HEK293 (cell line): ENCODE data around the gene IL9.
A peak's percentile ranks its signal among the peaks of the same experiment; 100 is the strongest.

Experiments
- CTCF ChIA-PET: fragments of 350-600 bp; formaldehyde crosslinking; extraction: SDS; loops from one replicate; lab custom pipeline; 2021; ENCODE audit warnings: antibody characterized with exemption; lab: Yijun Ruan, JAX
- POLR2A ChIA-PET: fragments of 300-600 bp; formaldehyde crosslinking; extraction: SDS; loops from one replicate; lab custom pipeline; 2020; ENCODE audit warnings: antibody characterized with exemption, inconsistent platforms; lab: Yijun Ruan, JAX
- H3K27ac ChIP-seq: fragments of 200-500 bp; sonication (Bioruptor generic); 2 replicates; pipeline ENCODE4 v1.5.1; 2014; ENCODE audit warnings: low read depth, low read length, control low read depth, inconsistent platforms; ENCODE audit errors: extremely low read depth
- H3K36me3 ChIP-seq, 2 experiments: fragments of 200-500 bp in 1 of 2; sonication (Bioruptor generic) in 1 of 2; 1 replicate in 1 of 2; 2 replicates in 1 of 2; pipeline ENCODE4 v1.5.1; 2014 to 2017; ENCODE audit warnings: inconsistent platforms in 2 of 2, low read length in 2 of 2; ENCODE audit not compliant: control insufficient read depth in 2 of 2, insufficient read depth in 1 of 2
- H3K4me1 ChIP-seq: fragments of 200-500 bp; sonication (Bioruptor generic); 2 replicates; pipeline ENCODE4 v1.5.1; 2014; ENCODE audit warnings: mild to moderate bottlenecking, low read length, inconsistent platforms; ENCODE audit not compliant: control insufficient read depth, insufficient read depth
- H3K4me3 ChIP-seq: 2 replicates; pipeline ENCODE4 v1.5.1; 2011; ENCODE audit warnings: low read depth, mild to moderate bottlenecking, control low read depth, low read length, moderate library complexity
- H3K9me3 ChIP-seq: fragments of 200-500 bp; sonication (Bioruptor generic); 2 replicates; pipeline ENCODE4 v1.5.1; 2014; ENCODE audit warnings: low read depth, low read length, inconsistent platforms; ENCODE audit not compliant: control insufficient read depth, insufficient read depth
- GFI1B ChIP-seq: fragments of 450-650 bp; formaldehyde crosslinking; IDR thresholded peaks from 2 replicates; pipeline ENCODE4 v1.5.1; 2016; ENCODE audit warnings: missing biosample characterization, missing genetic modification characterization
- KLF10 ChIP-seq: fragments of 450-650 bp; IDR thresholded peaks from 2 replicates; pipeline ENCODE4 v1.5.1; 2018; ENCODE audit warnings: missing biosample characterization, mild to moderate bottlenecking, missing genetic modification characterization
- PATZ1 ChIP-seq: fragments of 450-650 bp; formaldehyde crosslinking; IDR thresholded peaks from 2 replicates; pipeline ENCODE4 v1.5.1; 2016; ENCODE audit warnings: missing biosample characterization, missing genetic modification characterization
- PRDM2 ChIP-seq: fragments of 450-650 bp; formaldehyde crosslinking; IDR thresholded peaks from 2 replicates; pipeline ENCODE4 v1.5.1; 2016; ENCODE audit warnings: missing biosample characterization, missing genetic modification characterization, borderline replicate concordance
- YY2 ChIP-seq: fragments of 450-650 bp; formaldehyde crosslinking; IDR thresholded peaks from 2 replicates; pipeline ENCODE4 v1.5.1; 2016; ENCODE audit warnings: missing biosample characterization, missing genetic modification characterization
- ZBTB11 ChIP-seq: fragments of 450-650 bp; formaldehyde crosslinking; conservative IDR thresholded peaks from 2 replicates; pipeline ENCODE4 v1.5.1; 2016; ENCODE audit warnings: low read depth, missing biosample characterization, missing genetic modification characterization
- ZFHX2 ChIP-seq: fragments of 450-650 bp; formaldehyde crosslinking; conservative IDR thresholded peaks from 2 replicates; pipeline ENCODE4 v1.5.1; 2016; ENCODE audit warnings: missing biosample characterization, missing genetic modification characterization
- ZNF132 ChIP-seq: fragments of 450-650 bp; formaldehyde crosslinking; IDR thresholded peaks from 2 replicates; pipeline ENCODE4 v1.5.1; 2017; ENCODE audit warnings: missing biosample characterization, missing genetic modification characterization, borderline replicate concordance
- ZNF140 ChIP-seq: fragments of 450-650 bp; formaldehyde crosslinking; IDR thresholded peaks from 2 replicates; pipeline ENCODE4 v1.5.1; 2016; ENCODE audit warnings: missing biosample characterization, missing genetic modification characterization
- ZNF26 ChIP-seq: fragments of 450-650 bp; formaldehyde crosslinking; IDR thresholded peaks from 2 replicates; pipeline ENCODE4 v1.5.1; 2016; ENCODE audit warnings: missing biosample characterization, missing genetic modification characterization
- ZNF433 ChIP-seq: fragments of 450-650 bp; formaldehyde crosslinking; IDR thresholded peaks from 2 replicates; pipeline ENCODE4 v1.5.1; 2016; ENCODE audit warnings: missing biosample characterization, missing genetic modification characterization, low read depth
- ZNF449 ChIP-seq: fragments of 450-650 bp; formaldehyde crosslinking; IDR thresholded peaks from 2 replicates; pipeline ENCODE4 v1.5.1; 2017; ENCODE audit warnings: missing biosample characterization, mild to moderate bottlenecking, missing genetic modification characterization, moderate library complexity
- ZNF521 ChIP-seq: fragments of 450-650 bp; formaldehyde crosslinking; IDR thresholded peaks from 2 replicates; pipeline ENCODE4 v1.5.1; 2017; ENCODE audit warnings: missing biosample characterization, mild to moderate bottlenecking, missing genetic modification characterization
- ZNF529 ChIP-seq: fragments of 450-650 bp; formaldehyde crosslinking; IDR thresholded peaks from 2 replicates; pipeline ENCODE4 v1.5.1; 2017; ENCODE audit warnings: missing genetic modification characterization, missing biosample characterization; ENCODE audit not compliant: insufficient replicate concordance
- ZNF555 ChIP-seq: fragments of 450-650 bp; formaldehyde crosslinking; conservative IDR thresholded peaks from 2 replicates; pipeline ENCODE4 v1.5.1; 2017; ENCODE audit warnings: missing biosample characterization, mild to moderate bottlenecking, missing genetic modification characterization, inconsistent platforms
- ZNF596 ChIP-seq: fragments of 450-650 bp; IDR thresholded peaks from 2 replicates; pipeline ENCODE4 v1.5.0; 2018; ENCODE audit warnings: missing biosample characterization, mild to moderate bottlenecking, missing genetic modification characterization, moderate library complexity
- ZNF670 ChIP-seq: fragments of 450-650 bp; formaldehyde crosslinking; IDR thresholded peaks from 2 replicates; pipeline ENCODE4 v1.5.1; 2016; ENCODE audit warnings: missing biosample characterization, missing genetic modification characterization, low read depth

Gene IL9

GRCh38 chr5:135851915-135852845, 43.5 kb downstream of the IL9 start:
- H3K4me1 ChIP-seq, result no peaks in the 10 kb centered on the region
- no peak overlapping the region for H3K27ac ChIP-seq
- no peak overlapping the region for H3K4me3 ChIP-seq
- no peaks in the 10 kb centered on the region for H3K9me3 ChIP-seq
- TF ChIP-seq ZFHX2 (0 out of 2 replicates have a peak, but pooled peaks have one; percentile 10), ZBTB11 (tag by site-specific recombination) (no peak)
- POLR2A ChIA-PET, result no interaction called here
- no peaks in the 10 kb centered on the region for H3K36me3 ChIP-seq
- CTCF ChIA-PET, result no interaction called here

GRCh38 chr5:135851186-135851914, 44.3 kb downstream of the IL9 start:
- CTCF ChIA-PET, result no interaction called here
- TF ChIP-seq ZNF596 (tag by site-specific recombination) (no peak), KLF10 (tag by site-specific recombination) (no peak), ZNF449 (tag by site-specific recombination) (no peak), PRDM2 (tag by site-specific recombination) (no peak), ZNF670 (no peak), ZNF433 (no peak), GFI1B (tag by site-specific recombination) (no peak), ZNF521 (tag by site-specific recombination) (no peak), ZNF132 (tag by site-specific recombination) (no peak), ZNF140 (tag by site-specific recombination) (no peak), ZNF529 (tag by site-specific recombination) (no peak), ZNF555 (tag by site-specific recombination) (no peak), PATZ1 (tag by site-specific recombination) (no peak), ZNF26 (tag by site-specific recombination) (no peak), YY2 (no peak)

More at GRCh38 chr5:135851186-135851914, 44.3 kb downstream of the IL9 start:
- no peaks in the 10 kb centered on the region for H3K36me3 ChIP-seq
- H3K4me3 ChIP-seq, result no peak overlapping the region
- POLR2A ChIA-PET, result no interaction called here
- H3K9me3 ChIP-seq, result no peaks in the 10 kb centered on the region
- no peaks in the 10 kb centered on the region for H3K4me1 ChIP-seq
- no peak overlapping the region for H3K27ac ChIP-seq
